ENCODE measurements around the gene PTGIS. TPM values are rescaled to one million over a fixed set of nuclear protein-coding genes. Genes with fewer than 3 reads are reported as not detected.
A peak's percentile ranks its signal among the peaks of the same experiment; 100 is the strongest.

PTGIS gene
- total and polyA plus RNA-seq, 10 donors: 0.15 to 1.6 (median 0.92) TPM

GRCh38 chr20:49484180-49485140 lies 83.5 kb downstream of the PTGIS start:
- peak in 9 of 11 experiments; percentile 36 to 68 (median 62) for TF ChIP-seq CTCF (IDR thresholded peaks at IDR 0.05 in 8 of 11, conservative IDR thresholded peaks at IDR 0.05 in 3 of 11)
- TF ChIP-seq POLR2AphosphoS5 (IDR thresholded peaks at IDR 0.05): peak in 1 of 3 donors; percentile 42
- no peak for TF ChIP-seq POLR2A (IDR thresholded peaks at IDR 0.05)
- intact Hi-C loops (cut with DNase I; ENCODE audit: low total_unique reads): no loop called here
- peak overlapping the region; percentile 12 to 68 (median 36) for H3K4me3 ChIP-seq
- DNase-seq: peak; percentile 87
- H3K36me3 ChIP-seq: no peaks in the 10 kb centered on the region
- 1 to 5% (median 2%) methylated on average over 20 to 61 of the region's 61 CpGs for WGBS, 5 donors
- no peak overlapping the region for H3K27ac ChIP-seq
- H3K27me3 ChIP-seq (replicated peaks in 1 of 7): peaks cover 0 to 97% (median 39%) of the 10 kb centered on the region in 7 donors
- peaks cover 0 to 7% (median 0%) of the 10 kb centered on the region in 8 donors for H3K9me3 ChIP-seq
- H3K4me1 ChIP-seq: peaks cover 0 to 29% (median 17%) of the 10 kb centered on the region in 6 donors

- intact Hi-C loops (cut with DNase I; ENCODE audit: low total_unique reads): no loop called here
- no peak for DNase-seq
- H3K4me1 ChIP-seq: peaks cover 0 to 29% (median 17%) of the 10 kb centered on the region in 6 donors
- WGBS, 5 donors: 3 to 10% (median 5%) methylated on average over 8 to 44 of the region's 44 CpGs
- H3K4me3 ChIP-seq: peak overlapping the region in 5 of 8 donors; percentile 11 to 68 (median 35)
- no peaks in the 10 kb centered on the region for H3K36me3 ChIP-seq
- TF ChIP-seq CTCF (IDR thresholded peaks at IDR 0.05 in 8 of 11, conservative IDR thresholded peaks at IDR 0.05 in 3 of 11) (no peak), POLR2A (IDR thresholded peaks at IDR 0.05) (no peak), POLR2AphosphoS5 (IDR thresholded peaks at IDR 0.05) (no peak)
- peaks cover 0 to 7% (median 0%) of the 10 kb centered on the region in 8 donors for H3K9me3 ChIP-seq
- no peak overlapping the region for H3K27ac ChIP-seq
- peaks cover 0 to 97% (median 39%) of the 10 kb centered on the region in 7 donors for H3K27me3 ChIP-seq (replicated peaks in 1 of 7)
Measured at GRCh38 chr20:49483696-49484123, 84.2 kb downstream of the PTGIS start.

GRCh38 chr20:49483018-49483695 lies 84.8 kb downstream of the PTGIS start:
- H3K36me3 ChIP-seq: no peaks in the 10 kb centered on the region
- intact Hi-C loops (cut with DNase I; ENCODE audit: low total_unique reads): no loop called here
- H3K27ac ChIP-seq: no peak overlapping the region
- peaks cover 0 to 92% (median 39%) of the 10 kb centered on the region in 7 donors for H3K27me3 ChIP-seq (replicated peaks in 1 of 7)
- WGBS, 5 donors: 5 to 8% (median 6%) methylated on average over 20 to 27 of the region's 27 CpGs
- H3K9me3 ChIP-seq: peaks cover 0 to 7% (median 0%) of the 10 kb centered on the region in 8 donors
- no peak for DNase-seq
- H3K4me3 ChIP-seq: peak overlapping the region in 5 of 8 donors; percentile 11 to 68 (median 25)
- peaks cover 0 to 29% (median 17%) of the 10 kb centered on the region in 6 donors for H3K4me1 ChIP-seq
- TF ChIP-seq POLR2A (IDR thresholded peaks at IDR 0.05) (no peak), CTCF (IDR thresholded peaks at IDR 0.05 in 8 of 11, conservative IDR thresholded peaks at IDR 0.05 in 3 of 11) (no peak), POLR2AphosphoS5 (IDR thresholded peaks at IDR 0.05) (no peak)
